Measurements from ENCODE around the gene KAZN.
"Not testable (repeated sequence)": the region's sequence is repeated elsewhere in the genome, so short reads cannot be mapped to it uniquely, and the experiment has no call there.

The KAZN gene

DNA sequence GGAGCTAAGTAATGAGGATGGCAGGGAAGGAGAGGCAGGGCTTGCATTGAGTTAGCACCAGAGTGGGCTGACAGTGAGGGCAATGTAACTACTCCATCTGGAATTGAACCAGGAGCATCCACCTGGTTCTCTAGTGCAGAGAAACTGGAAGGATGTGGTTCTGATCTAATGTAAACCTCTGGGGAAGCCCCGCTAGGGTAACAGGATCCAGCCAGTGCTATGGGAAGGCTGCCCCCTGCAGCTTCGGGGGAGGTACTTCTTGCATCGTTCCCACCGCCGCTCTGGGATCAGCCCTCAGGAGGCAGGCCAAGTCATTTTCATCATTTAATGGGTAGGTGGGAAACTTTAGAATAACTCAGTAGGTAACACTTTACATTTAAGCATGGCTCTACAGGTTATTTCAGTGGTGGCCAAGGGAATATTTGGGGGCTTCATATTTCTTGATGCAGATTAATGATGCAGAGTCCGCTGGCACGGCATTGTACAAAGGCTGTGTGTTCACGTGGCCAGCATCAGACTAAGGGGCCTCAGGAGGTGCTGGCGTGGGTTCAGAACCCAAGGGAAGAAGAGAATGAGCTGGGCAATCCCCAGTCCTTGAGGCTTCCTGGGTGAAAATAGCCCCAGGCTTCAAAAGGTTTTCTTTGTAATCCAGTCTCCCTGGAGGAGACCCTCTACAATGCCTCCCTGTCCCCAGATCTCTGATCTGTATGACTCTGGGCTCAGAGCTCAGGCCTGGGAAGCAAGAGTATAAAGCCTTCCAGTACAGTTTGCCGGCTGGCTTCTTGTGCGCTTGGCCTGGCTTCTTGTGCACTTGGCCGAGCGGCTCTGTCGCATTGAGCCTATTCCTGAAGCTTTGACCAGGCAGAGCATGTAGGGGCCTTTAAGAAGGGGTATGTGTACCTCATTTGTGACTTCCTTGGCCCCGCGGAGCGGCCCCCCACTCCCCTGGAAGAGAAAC lies 26.4 kb upstream of the KAZN start:
- no peak overlapping the region for H3K4me3 ChIP-seq (ENCODE audit: low read depth, low read length)
- TF ChIP-seq, protein P1, sequence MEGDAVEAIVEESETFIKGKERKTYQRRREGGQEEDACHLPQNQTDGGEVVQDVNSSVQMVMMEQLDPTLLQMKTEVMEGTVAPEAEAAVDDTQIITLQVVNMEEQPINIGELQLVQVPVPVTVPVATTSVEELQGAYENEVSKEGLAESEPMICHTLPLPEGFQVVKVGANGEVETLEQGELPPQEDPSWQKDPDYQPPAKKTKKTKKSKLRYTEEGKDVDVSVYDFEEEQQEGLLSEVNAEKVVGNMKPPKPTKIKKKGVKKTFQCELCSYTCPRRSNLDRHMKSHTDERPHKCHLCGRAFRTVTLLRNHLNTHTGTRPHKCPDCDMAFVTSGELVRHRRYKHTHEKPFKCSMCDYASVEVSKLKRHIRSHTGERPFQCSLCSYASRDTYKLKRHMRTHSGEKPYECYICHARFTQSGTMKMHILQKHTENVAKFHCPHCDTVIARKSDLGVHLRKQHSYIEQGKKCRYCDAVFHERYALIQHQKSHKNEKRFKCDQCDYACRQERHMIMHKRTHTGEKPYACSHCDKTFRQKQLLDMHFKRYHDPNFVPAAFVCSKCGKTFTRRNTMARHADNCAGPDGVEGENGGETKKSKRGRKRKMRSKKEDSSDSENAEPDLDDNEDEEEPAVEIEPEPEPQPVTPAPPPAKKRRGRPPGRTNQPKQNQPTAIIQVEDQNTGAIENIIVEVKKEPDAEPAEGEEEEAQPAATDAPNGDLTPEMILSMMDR (IDR thresholded peaks at IDR 0.05; ENCODE audit: low read depth, low read length): no peak

DNA sequence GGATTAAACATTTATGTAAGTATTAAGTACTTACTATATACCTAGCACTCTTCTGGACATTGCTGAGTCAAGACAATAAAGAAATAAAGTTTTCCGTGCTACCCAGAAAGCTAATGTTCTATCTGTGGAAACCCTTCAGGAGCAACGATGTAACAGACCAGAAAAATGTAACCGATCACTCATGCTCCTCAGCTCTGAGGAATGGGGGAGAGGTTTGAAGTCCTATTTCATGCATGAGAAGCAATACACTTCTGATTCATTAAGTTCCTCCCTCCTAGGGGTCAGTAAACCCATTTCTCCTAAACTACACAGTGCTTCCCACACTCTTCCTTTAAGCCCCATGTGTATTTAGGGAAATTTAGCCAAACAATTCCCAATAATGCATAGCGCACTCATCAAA lies 25.6 kb upstream of the KAZN start:
- TF ChIP-seq, protein P1 (IDR thresholded peaks at IDR 0.05; ENCODE audit: low read depth, low read length): no peak
- H3K4me3 ChIP-seq (ENCODE audit: low read depth, low read length): no peak overlapping the region

DNA sequence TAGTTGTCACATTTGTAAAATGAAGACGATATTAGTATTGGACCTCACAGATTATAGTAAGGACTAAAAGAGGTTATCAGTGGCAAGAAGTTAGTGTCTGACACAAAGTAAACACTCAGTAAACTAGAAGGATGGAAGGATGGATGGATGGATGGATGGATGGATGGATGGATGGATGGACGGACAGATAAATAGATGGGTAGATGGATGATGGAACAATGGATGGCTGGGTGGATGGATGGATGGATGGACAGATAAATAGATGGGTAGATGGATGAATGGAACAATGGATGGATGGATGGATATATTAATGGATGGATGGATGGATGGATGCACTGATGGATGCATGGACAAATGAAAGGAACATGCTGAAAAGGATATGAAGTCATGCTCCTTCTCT lies 22.3 kb upstream of the KAZN start:
- no peak overlapping the region for H3K4me3 ChIP-seq (ENCODE audit: low read depth, low read length)
- TF ChIP-seq, protein P1 (IDR thresholded peaks at IDR 0.05; ENCODE audit: low read depth, low read length): no peak

DNA sequence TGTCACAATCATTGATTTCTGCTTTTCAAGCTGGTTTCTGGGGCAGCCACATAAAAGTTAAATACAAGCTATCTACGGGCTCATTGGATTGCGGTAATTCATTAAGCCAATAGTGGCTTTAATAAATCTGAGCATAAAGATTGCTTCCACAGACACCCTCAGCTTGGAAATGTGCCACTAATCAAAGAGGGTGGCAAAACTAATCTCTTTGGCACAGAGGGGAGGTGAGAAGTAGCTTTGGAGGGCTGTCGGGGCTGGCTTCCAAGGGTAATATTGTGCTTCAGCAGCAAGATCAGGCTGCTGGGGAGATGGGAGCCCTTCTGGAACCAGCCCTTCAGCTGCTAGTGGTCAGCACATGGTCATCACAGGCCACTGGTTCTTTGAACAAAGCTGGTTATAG lies 21.2 kb upstream of the KAZN start:
- TF ChIP-seq, protein P1 (IDR thresholded peaks at IDR 0.05; ENCODE audit: low read depth, low read length): no peak
- no peak overlapping the region for H3K4me3 ChIP-seq (ENCODE audit: low read depth, low read length)

DNA sequence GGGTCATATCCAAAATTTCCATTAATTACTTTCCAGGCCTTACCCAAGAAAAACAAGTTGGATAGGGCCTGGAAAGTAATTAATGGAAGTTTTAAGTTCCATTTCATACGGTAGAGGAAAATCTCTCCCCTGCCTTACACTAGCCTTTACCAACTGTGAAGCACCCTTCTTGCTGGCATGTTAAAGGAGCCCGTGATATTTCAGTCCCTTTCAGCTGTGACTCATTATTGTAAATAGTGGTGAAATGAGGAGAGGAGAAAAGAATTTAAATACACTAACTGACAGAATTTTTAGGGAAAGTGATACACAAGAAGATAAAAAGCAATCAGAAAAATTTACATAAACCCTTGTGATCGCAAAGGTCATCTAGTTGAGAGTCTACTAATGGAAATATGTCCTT lies 20.3 kb upstream of the KAZN start:
- H3K4me3 ChIP-seq (ENCODE audit: low read depth, low read length): no peak overlapping the region
- TF ChIP-seq, protein P1 (IDR thresholded peaks at IDR 0.05; ENCODE audit: low read depth, low read length): no peak

DNA sequence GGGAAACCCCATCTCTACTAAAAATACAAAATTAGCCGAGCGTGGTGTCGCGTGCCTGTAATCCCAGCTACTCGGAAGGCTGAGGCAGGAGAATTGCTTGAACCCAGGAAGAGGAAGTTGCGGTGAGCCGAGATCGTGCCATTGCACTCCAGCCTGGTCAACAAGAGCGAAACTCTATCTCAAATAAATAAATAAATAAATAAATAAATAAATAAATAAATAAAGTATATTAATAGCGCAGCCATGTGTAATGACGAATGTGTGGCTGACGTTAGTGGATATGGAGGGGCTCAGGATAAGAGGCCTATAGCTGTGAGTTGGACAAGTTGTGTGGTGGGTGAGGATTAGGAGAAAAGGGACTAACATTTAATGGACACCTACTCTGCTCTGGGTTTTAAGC lies 18.2 kb upstream of the KAZN start:
- H3K4me3 ChIP-seq (ENCODE audit: low read depth, low read length): not testable (repeated sequence)

DNA sequence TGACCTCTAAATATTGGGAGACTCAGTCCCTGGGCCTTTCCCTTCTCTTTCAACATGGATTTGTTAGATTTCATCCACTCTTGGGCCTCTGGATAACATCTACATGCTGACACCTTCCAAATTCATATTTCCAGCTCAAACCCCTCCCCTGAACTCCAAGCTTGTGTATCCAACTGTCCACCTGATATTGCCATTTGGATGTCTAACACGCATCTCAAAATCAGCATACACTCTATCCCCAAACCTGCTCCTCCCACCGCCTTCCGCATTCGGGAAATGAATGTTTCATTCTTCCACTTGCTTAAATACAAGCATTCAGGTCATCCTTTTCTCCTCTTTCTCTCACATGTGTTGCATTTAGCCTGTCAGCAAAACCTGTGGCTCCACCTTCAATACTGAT lies 17.5 kb upstream of the KAZN start:
- TF ChIP-seq, protein P1 (IDR thresholded peaks at IDR 0.05; ENCODE audit: low read depth, low read length): no peak
- no peak overlapping the region for H3K4me3 ChIP-seq (ENCODE audit: low read depth, low read length)
